Smooth muscle cell (in vitro differentiated cells): ENCODE results near the gene PRSS23. TPM values are rescaled to one million over a fixed set of nuclear protein-coding genes. Genes with fewer than 3 reads are reported as not detected.

Experiments
- DNase-seq: peaks from one replicate; lab custom pipeline; 2025; ENCODE audit not compliant: unreplicated experiment; lab: John Stamatoyannopoulos, UW
- H2AFZ ChIP-seq: fragments of 200-600 bp; sonication (generic); 2 replicates; pipeline ENCODE4 v1.6.0; 2016; ENCODE audit warnings: antibody characterized with exemption, low read depth, mild to moderate bottlenecking
- H3F3A ChIP-seq: fragments of 200-600 bp; sonication (generic); 2 replicates; pipeline ENCODE4 v1.6.0; 2017; ENCODE audit warnings: antibody characterized with exemption, low read depth
- H3K27ac ChIP-seq: fragments of 200-600 bp; sonication (generic); 2 replicates; pipeline ENCODE4 v1.5.1; 2016; ENCODE audit warnings: low read depth, mild to moderate bottlenecking
- H3K27me3 ChIP-seq: fragments of 200-600 bp; sonication (generic); 2 replicates; pipeline ENCODE4 v1.6.1; 2016; ENCODE audit warnings: low read depth, mild to moderate bottlenecking
- H3K36me3 ChIP-seq: fragments of 200-600 bp; sonication (generic); 2 replicates; pipeline ENCODE4 v1.5.1; 2016; ENCODE audit warnings: low read depth
- H3K4me1 ChIP-seq: fragments of 200-600 bp; sonication (generic); 2 replicates; pipeline ENCODE4 v1.5.1; 2016; ENCODE audit warnings: low read depth
- H3K4me2 ChIP-seq: fragments of 200-600 bp; sonication (generic); 2 replicates; pipeline ENCODE4 v1.6.0; 2016; ENCODE audit warnings: mild to moderate bottlenecking
- H3K4me3 ChIP-seq: fragments of 200-600 bp; sonication (generic); 2 replicates; pipeline ENCODE4 v1.5.1; 2016; ENCODE audit warnings: mild to moderate bottlenecking
- H3K79me2 ChIP-seq: fragments of 200-600 bp; sonication (generic); 2 replicates; pipeline ENCODE4 v1.6.0; 2016; ENCODE audit warnings: low read depth, mild to moderate bottlenecking
- H3K9ac ChIP-seq: fragments of 200-600 bp; sonication (generic); 2 replicates; pipeline ENCODE4 v1.6.0; 2016; ENCODE audit warnings: low read depth
- H3K9me3 ChIP-seq: fragments of 200-600 bp; sonication (generic); replicated peaks from 2 replicates; pipeline ENCODE4 v1.5.1; 2016; ENCODE audit warnings: low read depth
- H4K20me1 ChIP-seq: fragments of 200-600 bp; sonication (generic); 2 replicates; pipeline ENCODE4 v1.6.0; 2016; ENCODE audit warnings: low read depth
- CTCF ChIP-seq: fragments of 200-600 bp; sonication (generic); IDR thresholded peaks from 2 replicates; pipeline ENCODE4 v1.5.1; 2017; ENCODE audit warnings: borderline replicate concordance, mild to moderate bottlenecking, antibody characterized with exemption; ENCODE audit not compliant: insufficient read depth, poor library complexity, severe bottlenecking
- WGBS: methylation state at CpG from one replicate; pipeline ENCODE4 v1.1.7; 2016; ENCODE audit warnings: low lambda C conversion rate; 5-methylcytosine and 5-hydroxymethylcytosine counted together
- polyA plus RNA-seq: library from polyadenylated mRNA; unstranded; fragments of >200 nt; fragmentation: Nextera tagmentation; extraction: Ambion mirVana; gene quantifications from 2 replicates; pipeline ENCODE4 v1.2.1, GENCODE V29; 2016
- total RNA-seq: library from RNA; depleted of rRNA; stranded (reverse); fragments of >200 nt; gene quantifications from 2 replicates; pipeline ENCODE4 v1.2.3, GENCODE V29; 2014

Gene PRSS23
- total and polyA plus RNA-seq, 2 experiments from 2014 or later: 132 to 156 TPM

GRCh38 chr11:86795511-86795910 lies 4.8 kb upstream of the PRSS23 start:
- H3K79me2 ChIP-seq: peaks cover under 1% of the 10 kb centered on the region
- H2AFZ ChIP-seq: no peak overlapping the region
- DNase-seq: no peak
- no peak overlapping the region for H3K27ac ChIP-seq
- no peaks in the 10 kb centered on the region for H4K20me1 ChIP-seq
- H3K4me2 ChIP-seq: no peak overlapping the region
- H3K9ac ChIP-seq: no peak overlapping the region
- peaks cover 18% of the 10 kb centered on the region for H3F3A ChIP-seq
- no peak overlapping the region for H3K4me3 ChIP-seq
- peaks cover 13% of the 10 kb centered on the region for H3K4me1 ChIP-seq
- no peak for TF ChIP-seq CTCF
- no peaks in the 10 kb centered on the region for H3K36me3 ChIP-seq
- H3K27me3 ChIP-seq: no peaks in the 10 kb centered on the region
- H3K9me3 ChIP-seq: no peaks in the 10 kb centered on the region
- 87% methylated on average over 2 of the region's 2 CpGs for WGBS

GRCh38 chr11:86795949-86796348 lies 4.4 kb upstream of the PRSS23 start:
- no peak for DNase-seq
- Histone ChIP-seq H2AFZ (no peak overlapping the region), H3K4me2 (no peak overlapping the region), H3K79me2 (peaks cover 5% of the 10 kb centered on the region), H3K4me1 (peaks cover 13% of the 10 kb centered on the region), H3K27me3 (no peaks in the 10 kb centered on the region), H3F3A (peaks cover 18% of the 10 kb centered on the region), H3K9ac (no peak overlapping the region), H3K36me3 (no peaks in the 10 kb centered on the region), H3K27ac (no peak overlapping the region), H3K4me3 (no peak overlapping the region), H3K9me3 (no peaks in the 10 kb centered on the region), H4K20me1 (no peaks in the 10 kb centered on the region)
- TF ChIP-seq CTCF: no peak
- WGBS: 66% methylated on average over 3 of the region's 3 CpGs

GRCh38 chr11:86797133-86797532 lies 3.2 kb upstream of the PRSS23 start:
- Histone ChIP-seq H4K20me1 (no peaks in the 10 kb centered on the region), H3K4me1 (peaks cover 25% of the 10 kb centered on the region), H3K9ac (no peak overlapping the region), H3K27ac (no peak overlapping the region), H2AFZ (no peak overlapping the region), H3F3A (peaks cover 25% of the 10 kb centered on the region), H3K9me3 (no peaks in the 10 kb centered on the region), H3K4me2 (no peak overlapping the region), H3K36me3 (no peaks in the 10 kb centered on the region), H3K79me2 (peaks cover 17% of the 10 kb centered on the region), H3K27me3 (no peaks in the 10 kb centered on the region), H3K4me3 (no peak overlapping the region)
- no peak for DNase-seq
- no peak for TF ChIP-seq CTCF
- WGBS: 87% methylated on average over 9 of the region's 9 CpGs

- H3K27ac ChIP-seq: peak overlapping the region; percentile 77
- H3K36me3 ChIP-seq: no peaks in the 10 kb centered on the region
- no peak for DNase-seq
- H3K27me3 ChIP-seq: no peaks in the 10 kb centered on the region
- H3K4me3 ChIP-seq: no peak overlapping the region
- H3F3A ChIP-seq: peaks cover 30% of the 10 kb centered on the region
- H3K79me2 ChIP-seq: peaks cover 32% of the 10 kb centered on the region
- H4K20me1 ChIP-seq: no peaks in the 10 kb centered on the region
- no peak overlapping the region for H3K9ac ChIP-seq
- 8% methylated on average over 5 of the region's 5 CpGs for WGBS
- peak overlapping the region; percentile 9 for H2AFZ ChIP-seq
- peaks cover 39% of the 10 kb centered on the region for H3K4me1 ChIP-seq
- no peaks in the 10 kb centered on the region for H3K9me3 ChIP-seq
- TF ChIP-seq CTCF: no peak
- peak overlapping the region; percentile 95 for H3K4me2 ChIP-seq
These were observed 1.4 kb upstream of the PRSS23 start for GRCh38 chr11:86798988-86799387.
